GM23338 (cell line): ENCODE results near the gene MCTP2. TPM values are rescaled to one million over a fixed set of nuclear protein-coding genes. Genes with fewer than 3 reads are reported as not detected.
A peak's percentile ranks its signal among the peaks of the same experiment; 100 is the strongest.

Experiments used
- ATAC-seq: fragments of 200-7000 bp; cut with Tn5 transposase; 3 replicates; pipeline ENCODE4 v1.9.1; 2020
- DNase-seq: peaks from one replicate; pipeline ENCODE4 v3.0.0-alpha.2; 2015; ENCODE audit warnings: low spot score
- H2AFZ ChIP-seq: fragments of 200-600 bp; sonication (generic); 2 replicates; pipeline ENCODE4 v1.8.0; 2016; ENCODE audit warnings: antibody characterized with exemption, mild to moderate bottlenecking, moderate library complexity
- H3F3A ChIP-seq: fragments of 200-600 bp; sonication (generic); replicated peaks from 2 replicates; pipeline ENCODE4 v1.8.0; 2017; ENCODE audit warnings: antibody characterized with exemption, mixed run types, low read depth
- H3K27ac ChIP-seq: fragments of 200-600 bp; sonication (generic); 2 replicates; pipeline ENCODE4 v1.6.1; 2016; ENCODE audit warnings: low read depth
- H3K27me3 ChIP-seq: fragments of 200-600 bp; sonication (generic); 2 replicates; pipeline ENCODE4 v1.8.0; 2016; ENCODE audit warnings: mild to moderate bottlenecking, mixed run types, moderate library complexity; ENCODE audit not compliant: insufficient read depth
- H3K36me3 ChIP-seq: fragments of 200-600 bp; sonication (generic); 2 replicates; pipeline ENCODE4 v1.8.0; 2016; ENCODE audit warnings: mild to moderate bottlenecking; ENCODE audit not compliant: insufficient read depth
- H3K4me1 ChIP-seq: fragments of 200-600 bp; sonication (generic); 2 replicates; pipeline ENCODE4 v1.8.0; 2016; ENCODE audit warnings: mild to moderate bottlenecking, moderate library complexity; ENCODE audit not compliant: insufficient read depth
- H3K4me2 ChIP-seq: fragments of 200-600 bp; sonication (generic); 2 replicates; pipeline ENCODE4 v1.7.1; 2017; ENCODE audit warnings: mixed run types
- H3K4me3 ChIP-seq: fragments of 200-600 bp; sonication (generic); 2 replicates; pipeline ENCODE4 v1.6.1; 2016; ENCODE audit warnings: mixed run types
- H3K79me2 ChIP-seq: fragments of 200-600 bp; sonication (generic); replicated peaks from 2 replicates; pipeline ENCODE4 v1.8.0; 2017; ENCODE audit warnings: mild to moderate bottlenecking; ENCODE audit not compliant: insufficient read depth
- H3K9me2 ChIP-seq: fragments of 200-600 bp; sonication (generic); 2 replicates; pipeline ENCODE4 v1.8.0; 2017; ENCODE audit not compliant: insufficient read depth
- H4K20me1 ChIP-seq: fragments of 200-600 bp; sonication (generic); replicated peaks from 2 replicates; pipeline ENCODE4 v1.8.0; 2017; ENCODE audit warnings: mild to moderate bottlenecking; ENCODE audit not compliant: insufficient read depth
- H3K27ac Mint-ChIP-seq: 2 replicates; pipeline ENCODE4 v1.8.0; 2020; ENCODE audit warnings: inconsistent platforms, mild to moderate bottlenecking, moderate library complexity, mixed read lengths
- H3K27me3 Mint-ChIP-seq: 3 replicates; pipeline ENCODE4 v1.8.0; 2022; ENCODE audit warnings: low read depth, mild to moderate bottlenecking, moderate library complexity, mixed read lengths, inconsistent platforms; ENCODE audit not compliant: insufficient read depth, poor library complexity
- H3K36me3 Mint-ChIP-seq: 3 replicates; pipeline ENCODE4 v1.8.0; 2021; ENCODE audit warnings: low read depth, mild to moderate bottlenecking, inconsistent platforms, moderate library complexity, mixed read lengths
- H3K4me1 Mint-ChIP-seq: 3 replicates; pipeline ENCODE4 v1.8.0; 2020; ENCODE audit warnings: mild to moderate bottlenecking, inconsistent platforms, mixed read lengths
- H3K4me3 Mint-ChIP-seq: 3 replicates; pipeline ENCODE4 v1.8.0; 2021; ENCODE audit warnings: moderate library complexity, mild to moderate bottlenecking, inconsistent platforms, mixed read lengths
- H3K9me3 Mint-ChIP-seq: 3 replicates; pipeline ENCODE4 v1.8.0; 2020; ENCODE audit warnings: moderate library complexity, mild to moderate bottlenecking, inconsistent platforms, mixed read lengths
- CREB1 ChIP-seq: fragments of 250-450 bp; sonication (Bioruptor Pico); IDR thresholded peaks from 2 replicates; pipeline ENCODE4 v1.5.0; 2020; ENCODE audit warnings: low read depth, mild to moderate bottlenecking, moderate library complexity
- EZH2phosphoT487 ChIP-seq: fragments of 200-600 bp; sonication (generic); IDR thresholded peaks from one replicate; pipeline ENCODE4 v1.8.1; 2018; ENCODE audit warnings: antibody characterized with exemption; ENCODE audit not compliant: unreplicated experiment
- JUNB ChIP-seq: IDR thresholded peaks from one replicate; pipeline ENCODE4 v1.6.1; 2016; ENCODE audit warnings: antibody characterized with exemption; ENCODE audit not compliant: unreplicated experiment
- POLR2AphosphoS5 ChIP-seq: IDR thresholded peaks from 2 replicates; pipeline ENCODE4 v1.6.1; 2016; ENCODE audit warnings: antibody characterized with exemption, low read depth
- ZNF114 ChIP-seq: fragments of 250-450 bp; sonication (Bioruptor Pico); IDR thresholded peaks from 2 replicates; pipeline ENCODE4 v1.5.0; 2020; ENCODE audit warnings: mild to moderate bottlenecking, moderate library complexity
- ZNF331 ChIP-seq: fragments of 250-450 bp; sonication (Bioruptor Pico); IDR thresholded peaks from 2 replicates; pipeline ENCODE4 v1.5.0; 2020; ENCODE audit warnings: low read depth, mild to moderate bottlenecking, moderate library complexity
- polyA plus RNA-seq: library from polyadenylated mRNA; unstranded; fragments of >200 nt; fragmentation: Nextera tagmentation; extraction: Ambion mirVana; gene quantifications from 2 replicates; pipeline ENCODE4 v1.2.1, GENCODE V29; 2016
- total RNA-seq: library from RNA; depleted of rRNA; stranded (reverse); fragments of >200 nt; shearing (Covaris generic); gene quantifications from 2 replicates; pipeline ENCODE4 v1.2.3, GENCODE V29; 2014
- TF ChIP-seq, protein P1 (sequence below), 2 experiments: fragments of 200-600 bp in 1 of 2; sonication (generic) in 1 of 2; conservative IDR thresholded peaks; 2 replicates each; pipeline versions ENCODE4 v1.5.1 to v1.6.1; 2016 to 2017; ENCODE audit warnings: antibody characterized with exemption in 2 of 2, low read depth in 2 of 2, mild to moderate bottlenecking in 2 of 2, moderate library complexity in 1 of 2
- TF ChIP-seq, protein P2 (sequence below): IDR thresholded peaks from 2 replicates; pipeline ENCODE4 v1.6.1; 2016; ENCODE audit warnings: antibody characterized with exemption
- TF ChIP-seq, protein P3 (sequence below): fragments of 250-450 bp; sonication (Bioruptor Pico); IDR thresholded peaks from 2 replicates; pipeline ENCODE4 v1.5.0; 2020; ENCODE audit warnings: mild to moderate bottlenecking, moderate library complexity

The MCTP2 gene
- total and polyA plus RNA-seq, 2 experiments from 2014 or later: 1.8 to 5.5 TPM

DNA sequence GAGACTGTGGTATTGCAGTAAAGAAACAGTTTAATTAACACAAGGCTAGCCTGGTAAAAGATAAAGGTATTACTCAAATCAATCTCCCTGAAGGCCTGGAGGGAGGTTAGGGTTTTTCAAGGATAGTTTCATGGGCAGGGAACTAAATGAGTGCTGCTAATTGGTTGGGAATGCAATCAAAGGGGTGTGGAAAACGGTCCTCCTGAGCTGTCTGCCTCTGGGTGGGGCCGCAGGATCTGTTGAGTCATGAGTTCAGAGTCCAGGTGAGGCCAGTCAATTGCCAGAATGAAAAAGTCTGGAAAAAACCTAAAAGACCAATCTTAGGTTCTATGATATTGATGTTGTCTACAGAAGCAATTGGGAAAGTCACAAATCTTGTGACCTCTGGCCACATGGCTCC is 293.2 kb downstream of the MCTP2 start:
- Histone ChIP-seq H3K27me3 (no peaks in the 10 kb centered on the region), H2AFZ (0 out of 2 replicates have a peak overlapping the region, but pooled peaks have one; percentile 19), H3K4me2 (no peak overlapping the region), H3K79me2 (no peaks in the 10 kb centered on the region), H3K36me3 (no peaks in the 10 kb centered on the region), H3K9me2 (peaks cover 8% of the 10 kb centered on the region), H3K4me3 (no peak overlapping the region), H3K4me1 (peaks cover 18% of the 10 kb centered on the region; the same call in 1 of the 2 replicates), H4K20me1 (no peaks in the 10 kb centered on the region), H3F3A (no peaks in the 10 kb centered on the region; the same call in 1 of the 2 replicates), H3K27ac (no peak overlapping the region)
- no peaks in the 10 kb centered on the region for H3K9me3 Mint-ChIP-seq
- no peaks in the 10 kb centered on the region for H3K36me3 Mint-ChIP-seq
- H3K4me1 Mint-ChIP-seq: peaks cover 18% of the 10 kb centered on the region
- H3K27me3 Mint-ChIP-seq: no peaks in the 10 kb centered on the region
- no peak for ATAC-seq
- H3K4me3 Mint-ChIP-seq: no peak overlapping the region
- TF ChIP-seq ZNF331 (CRISPR knock-in tag) (no peak), EZH2phosphoT487 (no peak)
- DNase-seq: no peak
- H3K27ac Mint-ChIP-seq: no peak overlapping the region

DNA sequence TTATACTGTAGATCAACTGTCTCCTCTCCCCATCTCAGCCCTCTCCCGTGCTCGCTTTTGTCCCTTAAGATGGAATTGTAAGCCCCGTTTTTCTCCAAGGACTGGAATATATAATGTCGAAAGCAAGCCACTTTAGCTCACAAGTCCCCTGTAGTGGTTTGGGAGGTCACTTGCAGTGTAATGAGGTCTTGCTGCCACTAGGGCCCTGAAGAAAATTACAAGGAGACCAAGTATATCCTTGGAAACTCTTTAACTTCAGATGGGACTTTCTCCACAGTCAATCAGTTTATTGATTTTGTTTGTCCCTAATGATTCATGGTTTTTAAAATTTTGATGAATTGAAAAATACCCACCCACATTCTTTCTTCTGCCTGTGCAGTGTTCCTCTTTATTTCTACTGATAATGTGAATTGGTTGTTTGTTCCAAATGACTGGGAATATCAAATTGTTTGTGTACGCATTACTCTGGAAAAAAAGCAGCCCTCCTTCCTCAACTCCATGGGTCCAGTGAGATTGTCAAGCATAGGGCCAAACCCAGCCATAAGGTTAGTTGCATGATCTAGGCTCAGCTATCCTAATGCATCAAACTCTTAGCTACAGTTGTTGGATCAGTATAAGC is 294.8 kb downstream of the MCTP2 start:
- Histone ChIP-seq H3K4me2 (no peak overlapping the region), H3K4me1 (0 out of 2 replicates have a peak, but pooled peaks cover 10% of the 10 kb centered on the region), H4K20me1 (no peaks in the 10 kb centered on the region), H3K4me3 (no peak overlapping the region), H3K27ac (no peak overlapping the region), H3K27me3 (no peaks in the 10 kb centered on the region), H3F3A (no peaks in the 10 kb centered on the region; the same call in 1 of the 2 replicates), H3K79me2 (no peaks in the 10 kb centered on the region), H3K36me3 (no peaks in the 10 kb centered on the region), H3K9me2 (peaks cover 8% of the 10 kb centered on the region), H2AFZ (peak overlapping the region; percentile 13)
- H3K36me3 Mint-ChIP-seq: no peaks in the 10 kb centered on the region
- no peak overlapping the region for H3K27ac Mint-ChIP-seq
- H3K4me1 Mint-ChIP-seq: peaks cover 19% of the 10 kb centered on the region
- no peak for TF ChIP-seq ZNF331 (CRISPR knock-in tag)
- no peak for TF ChIP-seq ZNF114 (CRISPR knock-in tag)
- no peak for TF ChIP-seq JUNB
- TF ChIP-seq, protein P1, sequence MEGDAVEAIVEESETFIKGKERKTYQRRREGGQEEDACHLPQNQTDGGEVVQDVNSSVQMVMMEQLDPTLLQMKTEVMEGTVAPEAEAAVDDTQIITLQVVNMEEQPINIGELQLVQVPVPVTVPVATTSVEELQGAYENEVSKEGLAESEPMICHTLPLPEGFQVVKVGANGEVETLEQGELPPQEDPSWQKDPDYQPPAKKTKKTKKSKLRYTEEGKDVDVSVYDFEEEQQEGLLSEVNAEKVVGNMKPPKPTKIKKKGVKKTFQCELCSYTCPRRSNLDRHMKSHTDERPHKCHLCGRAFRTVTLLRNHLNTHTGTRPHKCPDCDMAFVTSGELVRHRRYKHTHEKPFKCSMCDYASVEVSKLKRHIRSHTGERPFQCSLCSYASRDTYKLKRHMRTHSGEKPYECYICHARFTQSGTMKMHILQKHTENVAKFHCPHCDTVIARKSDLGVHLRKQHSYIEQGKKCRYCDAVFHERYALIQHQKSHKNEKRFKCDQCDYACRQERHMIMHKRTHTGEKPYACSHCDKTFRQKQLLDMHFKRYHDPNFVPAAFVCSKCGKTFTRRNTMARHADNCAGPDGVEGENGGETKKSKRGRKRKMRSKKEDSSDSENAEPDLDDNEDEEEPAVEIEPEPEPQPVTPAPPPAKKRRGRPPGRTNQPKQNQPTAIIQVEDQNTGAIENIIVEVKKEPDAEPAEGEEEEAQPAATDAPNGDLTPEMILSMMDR (conservative IDR thresholded peaks at IDR 0.05; ENCODE audit: low read depth in 2 of 2): peak; percentile 52 to 63
- no peak for TF ChIP-seq POLR2AphosphoS5
- TF ChIP-seq, protein P2, sequence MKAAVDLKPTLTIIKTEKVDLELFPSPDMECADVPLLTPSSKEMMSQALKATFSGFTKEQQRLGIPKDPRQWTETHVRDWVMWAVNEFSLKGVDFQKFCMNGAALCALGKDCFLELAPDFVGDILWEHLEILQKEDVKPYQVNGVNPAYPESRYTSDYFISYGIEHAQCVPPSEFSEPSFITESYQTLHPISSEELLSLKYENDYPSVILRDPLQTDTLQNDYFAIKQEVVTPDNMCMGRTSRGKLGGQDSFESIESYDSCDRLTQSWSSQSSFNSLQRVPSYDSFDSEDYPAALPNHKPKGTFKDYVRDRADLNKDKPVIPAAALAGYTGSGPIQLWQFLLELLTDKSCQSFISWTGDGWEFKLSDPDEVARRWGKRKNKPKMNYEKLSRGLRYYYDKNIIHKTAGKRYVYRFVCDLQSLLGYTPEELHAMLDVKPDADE: no peak
- no peak for TF ChIP-seq CREB1
- TF ChIP-seq, protein P3, sequence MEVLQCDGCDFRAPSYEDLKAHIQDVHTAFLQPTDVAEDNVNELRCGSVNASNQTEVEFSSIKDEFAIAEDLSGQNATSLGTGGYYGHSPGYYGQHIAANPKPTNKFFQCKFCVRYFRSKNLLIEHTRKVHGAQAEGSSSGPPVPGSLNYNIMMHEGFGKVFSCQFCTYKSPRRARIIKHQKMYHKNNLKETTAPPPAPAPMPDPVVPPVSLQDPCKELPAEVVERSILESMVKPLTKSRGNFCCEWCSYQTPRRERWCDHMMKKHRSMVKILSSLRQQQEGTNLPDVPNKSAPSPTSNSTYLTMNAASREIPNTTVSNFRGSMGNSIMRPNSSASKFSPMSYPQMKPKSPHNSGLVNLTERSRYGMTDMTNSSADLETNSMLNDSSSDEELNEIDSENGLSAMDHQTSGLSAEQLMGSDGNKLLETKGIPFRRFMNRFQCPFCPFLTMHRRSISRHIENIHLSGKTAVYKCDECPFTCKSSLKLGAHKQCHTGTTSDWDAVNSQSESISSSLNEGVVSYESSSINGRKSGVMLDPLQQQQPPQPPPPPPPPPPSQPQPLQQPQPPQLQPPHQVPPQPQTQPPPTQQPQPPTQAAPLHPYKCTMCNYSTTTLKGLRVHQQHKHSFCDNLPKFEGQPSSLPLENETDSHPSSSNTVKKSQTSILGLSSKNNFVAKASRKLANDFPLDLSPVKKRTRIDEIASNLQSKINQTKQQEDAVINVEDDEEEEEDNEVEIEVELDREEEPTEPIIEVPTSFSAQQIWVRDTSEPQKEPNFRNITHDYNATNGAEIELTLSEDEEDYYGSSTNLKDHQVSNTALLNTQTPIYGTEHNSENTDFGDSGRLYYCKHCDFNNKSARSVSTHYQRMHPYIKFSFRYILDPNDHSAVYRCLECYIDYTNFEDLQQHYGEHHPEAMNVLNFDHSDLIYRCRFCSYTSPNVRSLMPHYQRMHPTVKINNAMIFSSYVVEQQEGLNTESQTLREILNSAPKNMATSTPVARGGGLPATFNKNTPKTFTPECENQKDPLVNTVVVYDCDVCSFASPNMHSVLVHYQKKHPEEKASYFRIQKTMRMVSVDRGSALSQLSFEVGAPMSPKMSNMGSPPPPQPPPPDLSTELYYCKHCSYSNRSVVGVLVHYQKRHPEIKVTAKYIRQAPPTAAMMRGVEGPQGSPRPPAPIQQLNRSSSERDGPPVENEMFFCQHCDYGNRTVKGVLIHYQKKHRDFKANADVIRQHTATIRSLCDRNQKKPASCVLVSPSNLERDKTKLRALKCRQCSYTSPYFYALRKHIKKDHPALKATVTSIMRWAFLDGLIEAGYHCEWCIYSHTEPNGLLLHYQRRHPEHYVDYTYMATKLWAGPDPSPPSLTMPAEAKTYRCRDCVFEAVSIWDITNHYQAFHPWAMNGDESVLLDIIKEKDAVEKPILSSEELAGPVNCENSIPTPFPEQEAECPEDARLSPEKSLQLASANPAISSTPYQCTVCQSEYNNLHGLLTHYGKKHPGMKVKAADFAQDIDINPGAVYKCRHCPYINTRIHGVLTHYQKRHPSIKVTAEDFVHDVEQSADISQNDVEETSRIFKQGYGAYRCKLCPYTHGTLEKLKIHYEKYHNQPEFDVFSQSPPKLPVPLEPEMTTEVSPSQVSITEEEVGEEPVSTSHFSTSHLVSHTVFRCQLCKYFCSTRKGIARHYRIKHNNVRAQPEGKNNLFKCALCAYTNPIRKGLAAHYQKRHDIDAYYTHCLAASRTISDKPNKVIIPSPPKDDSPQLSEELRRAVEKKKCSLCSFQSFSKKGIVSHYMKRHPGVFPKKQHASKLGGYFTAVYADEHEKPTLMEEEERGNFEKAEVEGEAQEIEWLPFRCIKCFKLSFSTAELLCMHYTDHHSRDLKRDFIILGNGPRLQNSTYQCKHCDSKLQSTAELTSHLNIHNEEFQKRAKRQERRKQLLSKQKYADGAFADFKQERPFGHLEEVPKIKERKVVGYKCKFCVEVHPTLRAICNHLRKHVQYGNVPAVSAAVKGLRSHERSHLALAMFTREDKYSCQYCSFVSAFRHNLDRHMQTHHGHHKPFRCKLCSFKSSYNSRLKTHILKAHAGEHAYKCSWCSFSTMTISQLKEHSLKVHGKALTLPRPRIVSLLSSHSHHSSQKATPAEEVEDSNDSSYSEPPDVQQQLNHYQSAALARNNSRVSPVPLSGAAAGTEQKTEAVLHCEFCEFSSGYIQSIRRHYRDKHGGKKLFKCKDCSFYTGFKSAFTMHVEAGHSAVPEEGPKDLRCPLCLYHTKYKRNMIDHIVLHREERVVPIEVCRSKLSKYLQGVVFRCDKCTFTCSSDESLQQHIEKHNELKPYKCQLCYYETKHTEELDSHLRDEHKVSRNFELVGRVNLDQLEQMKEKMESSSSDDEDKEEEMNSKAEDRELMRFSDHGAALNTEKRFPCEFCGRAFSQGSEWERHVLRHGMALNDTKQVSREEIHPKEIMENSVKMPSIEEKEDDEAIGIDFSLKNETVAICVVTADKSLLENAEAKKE (CRISPR knock-in tag): no peak
- TF ChIP-seq EZH2phosphoT487: no peak
- no peaks in the 10 kb centered on the region for H3K9me3 Mint-ChIP-seq
- H3K27me3 Mint-ChIP-seq: no peaks in the 10 kb centered on the region
- peak; percentile 93 for ATAC-seq
- peak; percentile 74 for DNase-seq
- no peak overlapping the region for H3K4me3 Mint-ChIP-seq
